H1 (cell line): ENCODE results near the gene CCDC175. TPM values are rescaled to one million over a fixed set of nuclear protein-coding genes. Genes with fewer than 3 reads are reported as not detected.

ENCODE experiments used
- HDAC6 ChIP-seq: IDR thresholded peaks from one replicate; pipeline ENCODE4 v1.7.1; 2012; ENCODE audit warnings: low read depth, mild to moderate bottlenecking, inconsistent platforms, low read length, moderate library complexity
- polyA plus RNA-seq, 7 experiments: library from polyadenylated mRNA; depleted of rRNA in 3 of 7; stranded (reverse) in 5 of 7; unstranded in 2 of 7; fragments of >200 nt in 5 of 7; fragments of 200-250 nt in 2 of 7; gene quantifications; 1 replicate in 5 of 7; 2 replicates in 1 of 7; 4 replicates in 1 of 7; pipeline versions ENCODE4 v1.2.1 to v1.2.3, GENCODE V29; 2011 to 2013; ENCODE audit warnings: missing spikeins in 2 of 7, mixed read lengths in 2 of 7
- total RNA-seq: library from RNA; stranded (reverse); fragmentation: NEBNext Ultra II Directional; extraction: Animal tissue kit (Norgen Biotek cat#: 25700); gene quantifications from 2 replicates; pipeline ENCODE4 v1.2.1, GENCODE V29; 2021
- TF ChIP-seq, protein P1 (sequence below): fragments of 300-600 bp; sonication (generic); IDR thresholded peaks from 2 replicates; pipeline ENCODE4 v1.7.1; 2012; ENCODE audit warnings: low read length, moderate library complexity, mild to moderate bottlenecking, inconsistent platforms; ENCODE audit not compliant: insufficient replicate concordance

CCDC175 gene
- total and polyA plus RNA-seq, 2 of the 8 experiments (the other 6 are each of a cell fraction or from before 2014, with no cell fraction given): 0.19 TPM; not detected in 1

DNA sequence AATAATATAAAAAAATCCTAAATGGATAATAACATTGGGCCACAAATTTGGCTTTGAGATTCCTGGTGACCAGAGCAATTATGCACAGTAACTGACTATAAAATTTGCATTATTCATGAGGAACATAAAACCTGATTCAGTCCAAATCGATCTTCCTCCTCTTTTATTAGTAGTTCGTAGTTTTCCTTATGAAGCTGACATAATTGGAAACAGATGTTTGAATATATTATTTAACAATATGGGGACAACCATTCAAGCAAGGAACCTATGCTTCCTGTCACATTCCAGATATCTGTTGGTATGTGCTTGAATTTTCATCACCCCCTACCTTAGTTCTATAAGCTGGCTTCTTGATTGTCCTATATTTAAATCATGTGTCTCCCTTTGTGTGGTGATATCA, 34.9 kb downstream of the CCDC175 start (continued):
- TF ChIP-seq, protein P1, sequence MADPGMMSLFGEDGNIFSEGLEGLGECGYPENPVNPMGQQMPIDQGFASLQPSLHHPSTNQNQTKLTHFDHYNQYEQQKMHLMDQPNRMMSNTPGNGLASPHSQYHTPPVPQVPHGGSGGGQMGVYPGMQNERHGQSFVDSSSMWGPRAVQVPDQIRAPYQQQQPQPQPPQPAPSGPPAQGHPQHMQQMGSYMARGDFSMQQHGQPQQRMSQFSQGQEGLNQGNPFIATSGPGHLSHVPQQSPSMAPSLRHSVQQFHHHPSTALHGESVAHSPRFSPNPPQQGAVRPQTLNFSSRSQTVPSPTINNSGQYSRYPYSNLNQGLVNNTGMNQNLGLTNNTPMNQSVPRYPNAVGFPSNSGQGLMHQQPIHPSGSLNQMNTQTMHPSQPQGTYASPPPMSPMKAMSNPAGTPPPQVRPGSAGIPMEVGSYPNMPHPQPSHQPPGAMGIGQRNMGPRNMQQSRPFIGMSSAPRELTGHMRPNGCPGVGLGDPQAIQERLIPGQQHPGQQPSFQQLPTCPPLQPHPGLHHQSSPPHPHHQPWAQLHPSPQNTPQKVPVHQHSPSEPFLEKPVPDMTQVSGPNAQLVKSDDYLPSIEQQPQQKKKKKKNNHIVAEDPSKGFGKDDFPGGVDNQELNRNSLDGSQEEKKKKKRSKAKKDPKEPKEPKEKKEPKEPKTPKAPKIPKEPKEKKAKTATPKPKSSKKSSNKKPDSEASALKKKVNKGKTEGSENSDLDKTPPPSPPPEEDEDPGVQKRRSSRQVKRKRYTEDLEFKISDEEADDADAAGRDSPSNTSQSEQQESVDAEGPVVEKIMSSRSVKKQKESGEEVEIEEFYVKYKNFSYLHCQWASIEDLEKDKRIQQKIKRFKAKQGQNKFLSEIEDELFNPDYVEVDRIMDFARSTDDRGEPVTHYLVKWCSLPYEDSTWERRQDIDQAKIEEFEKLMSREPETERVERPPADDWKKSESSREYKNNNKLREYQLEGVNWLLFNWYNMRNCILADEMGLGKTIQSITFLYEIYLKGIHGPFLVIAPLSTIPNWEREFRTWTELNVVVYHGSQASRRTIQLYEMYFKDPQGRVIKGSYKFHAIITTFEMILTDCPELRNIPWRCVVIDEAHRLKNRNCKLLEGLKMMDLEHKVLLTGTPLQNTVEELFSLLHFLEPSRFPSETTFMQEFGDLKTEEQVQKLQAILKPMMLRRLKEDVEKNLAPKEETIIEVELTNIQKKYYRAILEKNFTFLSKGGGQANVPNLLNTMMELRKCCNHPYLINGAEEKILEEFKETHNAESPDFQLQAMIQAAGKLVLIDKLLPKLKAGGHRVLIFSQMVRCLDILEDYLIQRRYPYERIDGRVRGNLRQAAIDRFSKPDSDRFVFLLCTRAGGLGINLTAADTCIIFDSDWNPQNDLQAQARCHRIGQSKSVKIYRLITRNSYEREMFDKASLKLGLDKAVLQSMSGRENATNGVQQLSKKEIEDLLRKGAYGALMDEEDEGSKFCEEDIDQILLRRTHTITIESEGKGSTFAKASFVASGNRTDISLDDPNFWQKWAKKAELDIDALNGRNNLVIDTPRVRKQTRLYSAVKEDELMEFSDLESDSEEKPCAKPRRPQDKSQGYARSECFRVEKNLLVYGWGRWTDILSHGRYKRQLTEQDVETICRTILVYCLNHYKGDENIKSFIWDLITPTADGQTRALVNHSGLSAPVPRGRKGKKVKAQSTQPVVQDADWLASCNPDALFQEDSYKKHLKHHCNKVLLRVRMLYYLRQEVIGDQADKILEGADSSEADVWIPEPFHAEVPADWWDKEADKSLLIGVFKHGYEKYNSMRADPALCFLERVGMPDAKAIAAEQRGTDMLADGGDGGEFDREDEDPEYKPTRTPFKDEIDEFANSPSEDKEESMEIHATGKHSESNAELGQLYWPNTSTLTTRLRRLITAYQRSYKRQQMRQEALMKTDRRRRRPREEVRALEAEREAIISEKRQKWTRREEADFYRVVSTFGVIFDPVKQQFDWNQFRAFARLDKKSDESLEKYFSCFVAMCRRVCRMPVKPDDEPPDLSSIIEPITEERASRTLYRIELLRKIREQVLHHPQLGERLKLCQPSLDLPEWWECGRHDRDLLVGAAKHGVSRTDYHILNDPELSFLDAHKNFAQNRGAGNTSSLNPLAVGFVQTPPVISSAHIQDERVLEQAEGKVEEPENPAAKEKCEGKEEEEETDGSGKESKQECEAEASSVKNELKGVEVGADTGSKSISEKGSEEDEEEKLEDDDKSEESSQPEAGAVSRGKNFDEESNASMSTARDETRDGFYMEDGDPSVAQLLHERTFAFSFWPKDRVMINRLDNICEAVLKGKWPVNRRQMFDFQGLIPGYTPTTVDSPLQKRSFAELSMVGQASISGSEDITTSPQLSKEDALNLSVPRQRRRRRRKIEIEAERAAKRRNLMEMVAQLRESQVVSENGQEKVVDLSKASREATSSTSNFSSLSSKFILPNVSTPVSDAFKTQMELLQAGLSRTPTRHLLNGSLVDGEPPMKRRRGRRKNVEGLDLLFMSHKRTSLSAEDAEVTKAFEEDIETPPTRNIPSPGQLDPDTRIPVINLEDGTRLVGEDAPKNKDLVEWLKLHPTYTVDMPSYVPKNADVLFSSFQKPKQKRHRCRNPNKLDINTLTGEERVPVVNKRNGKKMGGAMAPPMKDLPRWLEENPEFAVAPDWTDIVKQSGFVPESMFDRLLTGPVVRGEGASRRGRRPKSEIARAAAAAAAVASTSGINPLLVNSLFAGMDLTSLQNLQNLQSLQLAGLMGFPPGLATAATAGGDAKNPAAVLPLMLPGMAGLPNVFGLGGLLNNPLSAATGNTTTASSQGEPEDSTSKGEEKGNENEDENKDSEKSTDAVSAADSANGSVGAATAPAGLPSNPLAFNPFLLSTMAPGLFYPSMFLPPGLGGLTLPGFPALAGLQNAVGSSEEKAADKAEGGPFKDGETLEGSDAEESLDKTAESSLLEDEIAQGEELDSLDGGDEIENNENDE: no peak
- TF ChIP-seq HDAC6: no peak
